HG02973 (cell line): Measurements from ENCODE around the gene MYL12A.
A peak's percentile ranks its signal among the peaks of the same experiment; 100 is the strongest.
"Not testable (repeated sequence)": the region's sequence is repeated elsewhere in the genome, so short reads cannot be mapped to it uniquely, and the experiment has no call there.

ENCODE experiments used
- ATAC-seq: cut with Tn5 transposase; IDR thresholded peaks from one replicate; pipeline ENCODE4 v1.9.1; 2021; ENCODE audit warnings: moderate library complexity; ENCODE audit not compliant: unreplicated experiment

The MYL12A gene

GRCh38 chr18:3254725-3255124 is 7.1 kb downstream of the MYL12A start:
- ATAC-seq, result no peak

- no peak for ATAC-seq
These were observed 8.1 kb downstream of the MYL12A start for GRCh38 chr18:3255611-3256165.

- ATAC-seq, result no peak
These were observed 9.4 kb downstream of the MYL12A start for GRCh38 chr18:3256693-3257626.

- no peak for ATAC-seq
These were observed 10.1 kb downstream of the MYL12A start for GRCh38 chr18:3257627-3258120.

- no peak for ATAC-seq
These were observed 13.4 kb downstream of the MYL12A start for GRCh38 chr18:3260995-3261372.

GRCh38 chr18:3261373-3262233 is 14.0 kb downstream of the MYL12A start, which contains the start of gene MYL12B:
MYL12B (plus strand) TSS chr18:3262133; CDS start chr18:3272899, 10,766 bp downstream.
- ATAC-seq, result peak; percentile 82

- peak; percentile 33 for ATAC-seq
These were observed 14.9 kb downstream of the MYL12A start for GRCh38 chr18:3262234-3263131.

GRCh38 chr18:3263132-3263700 is 15.6 kb downstream of the MYL12A start:
- ATAC-seq, result no peak

GRCh38 chr18:3264362-3264761 is 16.8 kb downstream of the MYL12A start:
- no peak for ATAC-seq

- ATAC-seq, result no peak
These were observed 18.0 kb downstream of the MYL12A start for GRCh38 chr18:3265564-3266033.

GRCh38 chr18:3266062-3266608 is 18.5 kb downstream of the MYL12A start:
- no peak for ATAC-seq

GRCh38 chr18:3268306-3268705 is 20.7 kb downstream of the MYL12A start:
- no peak for ATAC-seq

GRCh38 chr18:3269241-3269913 is 21.8 kb downstream of the MYL12A start:
- no peak for ATAC-seq

- no peak for ATAC-seq
These were observed 22.3 kb downstream of the MYL12A start for GRCh38 chr18:3269914-3270299.

GRCh38 chr18:3273042-3273441 is 25.4 kb downstream of the MYL12A start:
- ATAC-seq, result no peak

- not testable (repeated sequence) for ATAC-seq
These were observed 30.1 kb downstream of the MYL12A start for GRCh38 chr18:3277643-3278213.

- ATAC-seq, result peak; percentile 77
These were observed 31.9 kb downstream of the MYL12A start for GRCh38 chr18:3279201-3280185.
